Activated CD8-positive, alpha-beta memory T cell treated with anti-CD3 and anti-CD28 coated beads for 48 hours (primary cell): ENCODE data around the gene ALLC.
"Not testable (repeated sequence)": the region's sequence is repeated elsewhere in the genome, so short reads cannot be mapped to it uniquely, and the experiment has no call there.

ENCODE experiments used
- DNase-seq, 3 experiments: peaks; one replicate each; pipeline ENCODE4 v3.0.0-alpha.2; 2020; ENCODE audit warnings: low read depth in 2 of 3, low spot score in 2 of 3

Gene ALLC

DNA sequence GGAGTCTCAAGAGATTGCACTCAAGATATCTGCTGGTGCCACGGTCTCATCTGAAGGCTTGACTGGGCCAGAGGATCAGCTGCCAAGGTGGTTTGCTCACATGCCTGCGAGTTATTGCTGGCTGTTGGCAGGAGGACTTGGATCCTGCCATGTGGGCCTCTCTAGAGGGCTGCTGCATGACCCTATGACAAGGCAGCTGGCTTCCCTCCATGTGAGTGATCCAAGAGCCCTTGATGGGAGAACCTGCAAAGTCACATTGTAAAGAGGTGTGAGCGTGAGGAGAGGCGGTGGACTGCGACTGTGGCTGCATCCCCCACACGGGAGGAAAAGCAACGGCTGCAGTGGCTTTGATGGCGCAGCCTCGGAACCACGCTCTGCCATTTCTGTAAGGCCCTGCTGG lies 4.0 kb upstream of the ALLC start:
- DNase-seq, result no peak

DNA sequence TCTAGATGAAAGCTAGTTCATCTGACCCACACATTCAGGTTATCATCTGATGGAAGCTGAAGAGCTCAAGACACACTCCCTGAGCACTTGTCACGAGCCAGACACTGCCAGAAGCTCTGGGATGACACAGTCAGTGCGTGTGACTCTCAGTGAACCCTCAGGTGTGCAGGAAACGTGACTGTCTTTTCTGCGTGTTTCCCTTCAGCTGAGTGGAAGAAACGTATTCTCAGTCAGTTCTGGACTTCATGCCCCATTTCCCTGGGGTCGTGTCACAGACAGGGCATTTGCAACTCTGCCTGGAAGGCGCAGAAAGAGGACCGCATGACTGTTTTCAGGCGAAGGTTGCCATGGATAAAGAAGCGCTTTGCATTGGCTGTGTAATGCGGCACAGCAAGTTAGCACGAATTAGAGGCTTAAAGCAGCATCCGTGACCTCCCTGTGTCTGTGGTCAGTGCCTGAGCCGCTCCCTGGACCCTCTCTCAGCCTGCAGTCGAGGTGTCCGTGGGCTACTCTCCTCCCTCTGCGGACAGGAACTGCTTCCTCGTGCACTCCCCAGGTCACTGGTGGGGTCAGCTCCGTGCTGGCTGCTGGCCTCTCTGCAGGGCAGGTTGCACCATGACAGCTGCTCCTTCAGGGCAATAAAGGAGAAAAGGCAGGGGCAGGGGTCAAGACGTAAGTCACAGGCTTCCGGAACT lies 3.3 kb upstream of the ALLC start:
- DNase-seq, result no peak

DNA sequence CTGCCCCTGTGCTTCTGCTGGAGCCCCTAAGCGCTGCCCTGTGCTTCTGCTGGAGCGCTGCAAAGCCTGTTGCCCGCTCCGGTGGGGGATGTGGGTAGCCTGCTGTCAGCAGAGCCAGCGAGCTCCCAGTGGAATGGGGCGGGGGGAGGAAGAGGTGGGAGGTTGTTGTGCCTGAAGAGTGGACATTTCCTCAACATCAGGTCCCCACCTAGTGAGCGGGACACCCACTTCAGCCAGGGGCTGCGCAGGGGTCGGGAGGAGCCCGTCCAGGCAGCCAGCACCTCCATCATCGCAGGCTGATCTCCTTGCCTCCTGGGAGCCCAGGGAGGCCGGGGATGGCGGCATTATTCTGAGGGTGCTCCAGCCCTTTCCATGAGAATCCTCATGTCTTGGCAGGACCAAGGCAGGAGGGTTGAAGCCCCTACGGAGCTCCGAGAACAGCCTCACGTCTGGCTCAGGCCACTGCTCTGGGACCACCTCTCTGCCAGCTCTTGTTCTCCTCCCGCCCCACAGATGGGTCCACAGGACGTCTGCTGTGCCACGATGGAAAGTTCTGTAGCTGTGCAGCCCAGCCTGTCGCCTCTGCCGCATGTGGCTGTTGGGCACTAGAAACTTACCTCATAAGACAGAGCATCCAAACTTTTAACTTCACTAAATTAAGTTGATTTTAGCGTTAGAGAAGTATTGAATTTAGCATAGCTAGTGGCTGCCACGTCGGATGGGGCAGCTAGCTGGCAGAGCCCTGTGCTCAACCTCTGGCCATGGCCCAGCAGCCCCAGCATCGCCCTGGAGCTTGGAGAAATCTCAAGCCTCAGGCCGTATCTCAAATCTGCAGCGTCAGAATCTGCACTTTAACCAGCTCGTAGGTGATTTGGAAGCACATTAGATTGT lies 1.9 kb upstream of the ALLC start:
- DNase-seq, result no peak

DNA sequence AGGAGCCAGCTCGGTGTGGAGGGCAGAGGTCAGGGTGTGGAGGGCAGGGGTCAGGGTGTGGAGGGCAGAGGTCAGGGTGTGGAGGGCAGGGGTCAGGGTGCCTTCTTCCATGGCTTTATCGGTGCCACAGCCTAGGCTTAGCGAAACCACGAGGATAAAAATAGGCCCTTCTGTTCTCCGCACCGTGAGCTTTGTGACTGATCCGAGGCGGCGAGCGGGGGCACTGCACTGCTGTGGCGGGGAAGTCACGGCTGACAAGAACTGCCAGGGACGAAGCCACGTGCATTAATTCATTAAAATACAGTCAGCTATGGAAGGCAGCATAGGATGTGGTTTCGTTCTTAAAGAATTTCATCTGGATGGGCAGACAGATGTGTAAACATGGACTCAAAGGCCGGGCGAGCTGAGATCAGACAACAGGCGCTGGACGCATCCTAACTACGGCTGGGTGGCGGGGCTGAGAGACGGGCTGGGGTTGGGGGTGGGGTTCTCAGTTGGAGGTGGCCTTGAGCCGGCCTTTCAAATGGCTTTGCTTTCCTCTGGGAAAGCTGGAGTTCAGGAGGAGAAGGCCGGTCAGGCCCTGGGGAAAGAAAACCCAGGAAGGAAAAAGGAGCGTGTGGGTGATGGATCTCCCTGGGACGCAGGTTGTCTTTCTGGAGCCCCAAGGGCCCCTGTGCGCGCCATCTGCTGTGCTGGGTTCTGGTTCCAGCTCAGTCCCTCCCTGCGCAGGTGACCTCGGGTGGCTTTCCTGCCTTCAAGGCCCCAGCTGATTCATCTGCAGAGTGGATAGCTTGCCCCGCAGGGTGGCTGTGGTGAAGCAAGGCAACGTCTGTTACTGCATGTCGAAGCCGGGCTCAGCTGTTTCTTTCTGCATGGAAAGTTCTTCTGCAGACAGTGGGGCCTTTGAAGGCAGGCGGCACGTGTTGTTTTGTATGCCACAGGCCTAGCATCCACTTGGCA lies 958 bp upstream of the ALLC start:
- DNase-seq, result no peak

DNA sequence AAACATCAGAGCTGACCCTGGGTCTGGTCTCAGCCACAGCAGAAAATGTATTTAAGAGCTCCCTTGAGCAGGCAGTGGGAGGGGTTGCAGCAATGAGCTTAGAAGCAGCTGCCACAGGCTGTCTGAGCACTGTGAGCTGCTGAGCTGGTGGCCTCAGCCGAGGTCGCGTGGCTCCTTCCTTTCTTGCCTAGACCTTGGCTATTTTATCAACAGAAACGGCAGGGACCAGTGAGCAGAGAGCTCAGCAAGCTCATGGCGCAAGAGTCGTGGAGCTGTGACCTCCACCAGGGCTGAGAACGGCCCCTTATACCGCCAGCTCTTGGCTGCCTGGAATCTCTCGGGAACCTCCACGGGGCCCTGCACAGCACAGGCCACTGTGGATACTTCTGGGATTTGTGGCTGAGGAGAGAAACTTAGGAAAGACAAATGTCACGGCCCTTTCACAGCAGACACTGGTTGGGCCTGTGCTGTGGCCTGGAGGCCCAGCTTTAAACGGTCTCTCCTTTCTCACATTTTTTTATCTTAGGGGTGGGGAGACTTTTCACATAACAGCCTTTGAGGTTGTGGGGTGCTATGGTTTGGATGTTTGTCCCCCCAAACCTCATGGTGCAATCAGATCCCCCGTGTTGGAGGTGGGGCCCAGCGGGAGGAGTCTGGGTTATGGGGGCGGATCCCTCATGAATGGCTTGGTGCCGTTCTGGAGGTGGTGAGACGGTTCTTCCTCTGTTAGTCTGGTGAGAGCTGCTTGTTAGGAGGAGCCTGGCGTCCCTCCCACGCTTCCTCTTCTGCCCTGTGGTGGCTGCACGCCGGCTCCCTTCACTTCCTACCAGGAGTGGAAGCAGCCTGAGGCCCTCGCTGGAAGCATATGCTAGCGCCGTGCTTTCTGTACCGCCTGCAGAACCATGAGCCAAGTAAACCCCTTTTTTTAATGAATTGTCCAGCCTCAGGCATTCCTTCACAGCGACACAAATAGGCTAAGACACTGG lies 1.7 kb downstream of the ALLC start:
- no peak for DNase-seq

DNA sequence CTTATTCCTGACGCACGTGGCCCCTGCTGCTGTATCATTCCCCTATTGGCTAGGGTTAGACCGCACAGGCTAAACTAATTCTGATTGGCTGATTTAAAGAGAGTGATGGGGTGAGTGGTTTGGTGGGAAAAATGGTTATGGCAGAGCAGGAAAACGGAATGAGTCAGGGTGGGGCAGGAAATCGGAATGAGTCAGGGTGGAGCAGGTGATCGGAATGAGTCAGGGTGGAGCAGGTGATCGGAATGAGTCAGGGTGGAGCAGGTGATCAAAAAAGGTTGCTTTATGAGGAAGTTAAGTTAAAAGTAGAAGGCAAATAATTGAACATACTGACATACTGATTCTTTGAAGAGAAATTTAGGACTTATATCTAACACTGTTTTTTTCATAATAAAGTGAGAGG lies 2.6 kb downstream of the ALLC start:
- not testable (repeated sequence) for DNase-seq

DNA sequence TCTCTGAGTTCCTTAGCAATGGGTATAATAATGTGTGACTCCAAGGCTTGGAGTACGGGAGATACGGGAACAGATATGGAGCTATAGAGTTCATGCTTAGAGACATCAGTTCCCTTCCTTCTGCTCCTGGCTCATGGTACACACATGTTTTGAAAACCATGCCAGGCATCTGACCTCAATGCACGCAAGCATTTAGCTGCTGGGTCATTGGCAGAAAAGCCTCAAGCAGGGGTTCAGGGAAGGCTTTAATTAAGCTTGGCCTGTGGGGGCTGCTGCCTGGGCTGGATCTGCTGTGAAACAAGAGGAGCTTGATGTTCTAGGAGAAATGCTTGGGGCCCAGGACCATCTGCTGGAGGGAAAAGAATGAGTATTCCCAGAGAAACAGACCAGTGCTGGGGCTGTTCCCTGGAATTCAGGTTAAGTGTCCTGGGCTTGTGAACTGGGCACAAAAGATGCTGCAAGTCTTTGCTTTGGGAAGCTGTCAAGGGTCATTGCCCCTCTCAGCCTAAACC lies 3.2 kb downstream of the ALLC start:
- DNase-seq, result no peak

DNA sequence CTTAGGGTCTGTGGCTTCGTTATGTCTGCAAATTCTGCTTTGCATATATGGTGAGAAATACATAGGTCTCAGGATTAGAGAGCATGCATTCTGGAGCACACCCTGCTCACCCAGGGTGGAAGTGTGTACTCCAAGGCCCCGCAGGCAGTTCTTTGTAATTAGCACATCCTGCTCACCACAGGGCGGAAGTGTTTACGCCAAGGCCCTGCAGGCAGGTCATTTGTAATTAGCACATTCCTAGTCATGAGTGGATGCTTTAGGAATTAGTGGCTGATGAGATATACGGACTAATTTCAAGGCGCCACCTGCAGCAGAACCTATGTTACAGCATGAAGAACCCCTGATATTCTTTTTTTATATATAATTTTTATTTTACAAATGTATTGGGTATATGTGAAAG lies 4.2 kb downstream of the ALLC start:
- DNase-seq, result no peak

DNA sequence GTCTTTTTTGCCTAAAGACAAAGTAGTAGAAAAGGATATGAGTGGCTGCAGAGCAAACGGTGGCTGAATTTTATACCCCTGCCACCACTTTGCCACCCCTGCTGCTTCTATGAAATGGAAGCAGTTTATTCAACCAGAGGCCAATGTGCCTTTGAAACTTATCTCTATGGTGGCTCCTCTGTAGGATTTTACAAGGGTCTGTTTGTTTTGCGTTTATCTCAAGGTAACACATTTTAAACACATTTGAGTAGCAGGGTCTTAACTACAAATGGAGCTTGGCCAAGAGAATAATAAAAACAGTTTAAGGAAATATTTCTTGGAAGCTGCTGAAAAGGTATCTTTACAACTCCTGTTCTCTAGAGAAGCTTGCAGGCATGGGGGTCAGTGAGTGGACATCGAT lies 6.1 kb downstream of the ALLC start:
- no peak for DNase-seq

DNA sequence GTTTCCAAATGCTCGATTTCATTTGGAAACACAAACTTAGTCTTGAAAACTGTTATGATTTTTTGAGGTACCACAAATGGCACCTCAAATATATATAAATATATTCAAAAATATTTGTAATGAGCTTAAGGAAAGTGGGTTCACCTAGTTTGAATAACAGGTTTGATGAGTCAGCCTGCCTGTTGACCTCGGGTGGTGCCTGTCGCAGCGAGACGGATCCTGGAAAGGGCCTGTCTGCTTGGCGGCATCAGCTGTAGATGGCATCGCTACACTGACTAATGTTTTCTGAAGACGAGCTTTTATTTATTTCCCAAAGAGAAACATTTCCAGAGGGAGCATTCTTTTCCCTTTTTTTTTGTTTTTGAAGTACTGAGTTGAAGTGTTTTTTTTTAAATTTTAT lies 6.9 kb downstream of the ALLC start:
- DNase-seq, result no peak

DNA sequence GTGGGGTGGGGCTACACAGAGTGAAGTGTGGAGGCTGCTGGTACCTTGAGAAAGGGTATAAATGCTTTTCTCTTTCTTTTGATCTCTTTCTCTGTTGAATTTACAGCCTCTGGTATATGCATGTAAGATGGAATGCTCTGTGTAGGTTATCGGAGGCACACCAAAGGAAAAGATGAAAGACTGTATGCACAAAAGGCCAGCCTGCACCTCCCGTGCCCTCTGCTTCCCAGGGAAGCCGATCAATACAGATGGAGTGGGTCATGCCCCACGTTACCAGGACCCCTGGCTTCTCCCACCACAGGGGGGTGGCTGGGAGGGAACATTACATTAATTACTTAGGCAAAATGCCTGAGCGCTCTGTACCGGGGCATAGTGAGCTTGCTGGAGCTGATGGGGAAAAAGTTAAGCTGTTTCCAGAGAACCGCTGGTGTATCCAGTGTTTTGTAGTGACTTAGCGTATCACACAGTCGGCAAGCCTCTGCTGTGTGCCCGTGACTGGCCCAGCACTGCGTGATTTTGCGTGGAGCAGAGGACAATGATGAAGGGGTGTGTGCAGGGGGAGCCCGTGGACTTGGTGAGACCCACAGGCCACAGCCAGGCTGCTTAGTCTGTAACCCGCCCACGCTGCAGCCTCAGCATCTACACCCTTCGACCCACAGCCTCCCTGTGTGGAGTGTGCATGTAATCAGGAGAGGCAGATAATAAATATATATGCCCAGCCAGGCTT lies 8.0 kb downstream of the ALLC start:
- DNase-seq, result no peak

DNA sequence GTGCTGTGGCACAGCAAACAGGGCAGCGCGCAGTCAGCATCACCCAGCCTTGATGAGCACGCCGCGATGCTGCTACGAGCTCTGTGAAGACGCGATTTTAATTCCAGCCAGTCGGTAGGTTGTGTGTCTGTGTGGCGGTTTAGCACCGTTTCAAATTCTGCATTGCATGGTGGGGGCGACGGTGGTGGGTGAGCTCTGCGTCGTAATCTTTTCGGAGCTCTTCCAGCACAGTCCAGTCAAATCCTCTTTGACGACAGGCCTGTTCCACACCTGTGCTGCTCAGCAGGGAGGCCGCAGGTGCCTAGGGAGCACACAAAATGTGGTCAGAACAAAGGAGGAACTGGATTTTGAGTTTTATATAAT lies 8.6 kb downstream of the ALLC start:
- DNase-seq, result no peak

DNA sequence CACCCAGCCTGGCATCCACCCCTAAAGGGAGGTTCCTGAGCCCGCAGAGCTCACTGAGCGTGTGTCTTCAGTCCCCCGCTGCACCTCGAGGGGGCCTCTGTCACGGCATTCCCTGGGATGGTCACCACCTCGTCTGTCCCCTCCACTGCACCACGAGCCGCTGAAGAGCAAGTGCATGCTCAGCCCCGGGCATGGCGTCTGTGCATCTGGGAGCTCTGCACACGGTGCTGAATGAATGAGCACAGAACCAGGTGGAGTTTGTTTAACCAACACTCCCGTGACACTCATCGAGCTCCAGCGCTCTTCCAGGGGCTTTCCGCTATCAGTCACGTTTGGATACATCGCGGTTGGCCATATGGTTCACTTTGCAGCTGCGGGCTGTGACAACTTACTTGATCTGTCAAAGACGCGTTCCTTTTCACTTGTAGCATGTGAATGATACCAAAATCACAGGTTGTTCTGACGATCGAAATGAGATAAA lies 9.2 kb downstream of the ALLC start:
- no peak for DNase-seq

DNA sequence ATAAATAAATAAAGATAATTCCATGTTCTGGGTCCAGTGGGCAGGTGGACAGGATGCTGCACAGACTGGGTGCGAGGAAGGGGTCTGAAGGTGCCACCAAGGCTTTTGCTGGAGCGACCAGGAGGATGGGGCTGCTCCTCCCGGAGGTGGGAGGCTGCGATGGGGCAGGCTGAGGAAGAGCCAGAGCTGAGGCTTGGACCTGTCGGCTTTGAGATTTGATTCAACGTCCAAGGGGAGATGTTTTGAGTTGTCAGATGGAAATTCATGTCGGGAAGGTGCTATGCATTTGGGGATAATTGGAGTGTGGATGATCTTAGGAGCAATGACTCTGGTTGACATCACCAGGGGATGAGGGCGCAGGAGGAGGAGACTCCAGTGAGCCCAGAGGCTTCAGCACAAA lies 11.7 kb downstream of the ALLC start:
- DNase-seq, result no peak

DNA sequence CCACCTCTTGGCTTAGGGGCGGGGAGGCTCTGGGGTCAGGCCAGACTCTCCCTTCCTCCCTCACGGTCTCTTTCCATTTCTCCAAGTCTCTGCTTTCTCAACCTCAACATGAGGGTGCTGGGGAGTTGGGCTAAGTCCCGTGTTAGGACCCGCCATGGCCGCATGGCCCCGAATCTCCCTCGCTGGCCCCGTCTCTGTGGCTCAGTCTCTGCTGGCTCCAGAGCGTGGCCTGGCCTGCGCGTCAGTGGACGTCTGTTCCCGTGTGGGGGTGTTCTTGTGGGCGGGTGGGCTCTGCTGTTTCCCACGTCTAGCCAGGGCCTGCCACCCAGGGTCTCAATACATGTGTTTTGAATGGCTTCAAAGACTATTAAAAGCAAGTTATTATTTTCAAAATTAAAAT lies 12.4 kb downstream of the ALLC start:
- no peak for DNase-seq

DNA sequence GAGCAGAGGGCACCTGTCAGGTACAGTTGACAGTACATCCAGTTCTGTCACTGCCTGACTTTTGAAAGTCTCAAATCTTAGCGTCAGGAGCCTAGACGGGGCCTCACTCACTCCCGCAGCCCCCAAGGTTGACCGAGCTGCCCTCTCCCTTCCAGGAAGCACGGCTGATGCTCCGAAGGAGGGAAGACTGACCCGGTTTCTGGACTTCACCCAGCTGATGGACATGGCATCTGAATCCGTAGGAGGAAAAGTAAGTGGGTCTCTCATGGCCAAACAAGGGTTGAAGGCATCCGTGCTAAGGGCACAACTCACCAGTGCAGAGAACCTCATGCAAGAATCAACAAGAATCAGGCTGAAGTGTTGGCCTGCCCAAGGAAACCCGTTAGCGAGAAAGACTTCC lies 12.9 kb downstream of the ALLC start:
- DNase-seq, result no peak

DNA sequence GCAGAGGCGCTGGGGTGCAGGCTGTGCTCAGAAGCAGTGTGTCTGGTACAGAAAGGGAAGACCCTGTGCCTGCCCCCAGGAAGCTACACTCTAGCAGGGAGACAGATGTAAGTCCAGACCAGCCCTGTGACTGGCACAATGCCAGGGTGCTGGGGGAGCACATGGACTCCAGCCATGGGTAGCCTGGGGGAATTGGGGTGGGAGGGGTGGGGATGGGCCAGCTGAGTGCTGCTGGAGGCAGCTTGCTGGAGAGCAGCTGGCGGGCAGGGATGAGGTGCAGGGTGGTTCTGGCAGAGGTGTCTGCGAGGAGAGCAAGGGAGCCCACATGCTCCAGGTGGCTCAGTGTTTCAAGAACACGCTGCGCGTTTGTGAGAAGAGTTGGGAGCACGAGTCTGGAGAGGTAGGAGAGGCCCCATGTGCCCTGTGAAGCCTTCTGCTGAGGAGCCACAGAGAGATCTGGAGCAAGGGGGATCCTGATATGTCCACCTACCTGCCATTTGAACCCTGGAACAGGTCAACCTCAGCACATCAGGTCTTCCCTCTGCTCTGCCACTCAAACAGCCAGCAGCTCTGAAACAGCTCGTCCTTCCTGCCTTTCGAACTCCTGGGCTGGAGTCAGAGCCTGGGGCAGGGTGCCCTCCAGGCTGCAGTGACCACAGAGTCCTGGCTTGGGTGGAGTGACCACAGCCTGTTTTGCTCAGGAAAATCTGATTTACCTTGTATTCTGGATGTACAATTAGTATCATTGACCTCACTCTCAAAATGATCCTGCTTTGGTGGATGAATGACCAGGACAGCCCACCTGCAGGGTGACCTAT lies 15.1 kb downstream of the ALLC start:
- no peak for DNase-seq

DNA sequence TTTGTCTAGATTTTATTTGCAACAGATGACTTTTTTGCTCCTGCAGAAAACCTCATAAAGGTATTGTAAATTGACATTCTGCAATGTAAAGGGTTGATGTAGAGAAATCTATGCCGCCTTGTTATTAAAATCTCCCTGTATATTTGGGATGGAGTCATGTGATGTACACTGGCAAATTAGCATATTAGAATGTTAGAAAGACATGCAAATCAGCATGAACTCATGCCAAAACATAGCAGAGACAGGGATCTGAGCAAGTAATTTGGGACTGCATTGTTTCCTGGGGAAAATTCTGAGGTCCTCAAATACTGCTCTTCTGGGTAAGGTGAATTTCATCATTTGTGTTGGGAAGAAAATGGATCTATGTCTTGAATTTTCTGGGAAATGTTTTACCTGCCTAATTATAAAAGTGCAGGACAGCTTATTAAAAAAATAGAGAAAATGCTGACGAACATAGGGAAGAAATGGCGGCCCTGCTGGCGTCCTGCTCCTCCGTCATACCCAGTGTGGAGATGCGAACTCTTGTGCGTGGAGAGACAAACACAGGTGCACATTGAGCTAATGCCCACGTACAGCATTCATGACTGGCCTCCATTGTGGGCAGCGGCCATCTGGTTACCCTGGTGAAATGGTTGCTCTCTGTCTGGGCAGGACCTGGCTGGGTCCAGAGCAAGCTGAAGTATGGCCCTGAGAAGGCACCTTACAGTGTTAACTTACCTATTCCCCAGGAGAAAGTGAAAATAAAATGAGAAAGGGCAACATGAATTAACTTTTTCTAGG lies 16.3 kb downstream of the ALLC start:
- DNase-seq, result no peak
